ENCODE results near the gene KAT5. TPM values are rescaled to one million over a fixed set of nuclear protein-coding genes. Genes with fewer than 3 reads are reported as not detected.

Gene KAT5
- total and polyA plus RNA-seq, 2 experiments from 2014 or later = 33.3 to 34.8 TPM

- TF ChIP-seq, protein P1, sequence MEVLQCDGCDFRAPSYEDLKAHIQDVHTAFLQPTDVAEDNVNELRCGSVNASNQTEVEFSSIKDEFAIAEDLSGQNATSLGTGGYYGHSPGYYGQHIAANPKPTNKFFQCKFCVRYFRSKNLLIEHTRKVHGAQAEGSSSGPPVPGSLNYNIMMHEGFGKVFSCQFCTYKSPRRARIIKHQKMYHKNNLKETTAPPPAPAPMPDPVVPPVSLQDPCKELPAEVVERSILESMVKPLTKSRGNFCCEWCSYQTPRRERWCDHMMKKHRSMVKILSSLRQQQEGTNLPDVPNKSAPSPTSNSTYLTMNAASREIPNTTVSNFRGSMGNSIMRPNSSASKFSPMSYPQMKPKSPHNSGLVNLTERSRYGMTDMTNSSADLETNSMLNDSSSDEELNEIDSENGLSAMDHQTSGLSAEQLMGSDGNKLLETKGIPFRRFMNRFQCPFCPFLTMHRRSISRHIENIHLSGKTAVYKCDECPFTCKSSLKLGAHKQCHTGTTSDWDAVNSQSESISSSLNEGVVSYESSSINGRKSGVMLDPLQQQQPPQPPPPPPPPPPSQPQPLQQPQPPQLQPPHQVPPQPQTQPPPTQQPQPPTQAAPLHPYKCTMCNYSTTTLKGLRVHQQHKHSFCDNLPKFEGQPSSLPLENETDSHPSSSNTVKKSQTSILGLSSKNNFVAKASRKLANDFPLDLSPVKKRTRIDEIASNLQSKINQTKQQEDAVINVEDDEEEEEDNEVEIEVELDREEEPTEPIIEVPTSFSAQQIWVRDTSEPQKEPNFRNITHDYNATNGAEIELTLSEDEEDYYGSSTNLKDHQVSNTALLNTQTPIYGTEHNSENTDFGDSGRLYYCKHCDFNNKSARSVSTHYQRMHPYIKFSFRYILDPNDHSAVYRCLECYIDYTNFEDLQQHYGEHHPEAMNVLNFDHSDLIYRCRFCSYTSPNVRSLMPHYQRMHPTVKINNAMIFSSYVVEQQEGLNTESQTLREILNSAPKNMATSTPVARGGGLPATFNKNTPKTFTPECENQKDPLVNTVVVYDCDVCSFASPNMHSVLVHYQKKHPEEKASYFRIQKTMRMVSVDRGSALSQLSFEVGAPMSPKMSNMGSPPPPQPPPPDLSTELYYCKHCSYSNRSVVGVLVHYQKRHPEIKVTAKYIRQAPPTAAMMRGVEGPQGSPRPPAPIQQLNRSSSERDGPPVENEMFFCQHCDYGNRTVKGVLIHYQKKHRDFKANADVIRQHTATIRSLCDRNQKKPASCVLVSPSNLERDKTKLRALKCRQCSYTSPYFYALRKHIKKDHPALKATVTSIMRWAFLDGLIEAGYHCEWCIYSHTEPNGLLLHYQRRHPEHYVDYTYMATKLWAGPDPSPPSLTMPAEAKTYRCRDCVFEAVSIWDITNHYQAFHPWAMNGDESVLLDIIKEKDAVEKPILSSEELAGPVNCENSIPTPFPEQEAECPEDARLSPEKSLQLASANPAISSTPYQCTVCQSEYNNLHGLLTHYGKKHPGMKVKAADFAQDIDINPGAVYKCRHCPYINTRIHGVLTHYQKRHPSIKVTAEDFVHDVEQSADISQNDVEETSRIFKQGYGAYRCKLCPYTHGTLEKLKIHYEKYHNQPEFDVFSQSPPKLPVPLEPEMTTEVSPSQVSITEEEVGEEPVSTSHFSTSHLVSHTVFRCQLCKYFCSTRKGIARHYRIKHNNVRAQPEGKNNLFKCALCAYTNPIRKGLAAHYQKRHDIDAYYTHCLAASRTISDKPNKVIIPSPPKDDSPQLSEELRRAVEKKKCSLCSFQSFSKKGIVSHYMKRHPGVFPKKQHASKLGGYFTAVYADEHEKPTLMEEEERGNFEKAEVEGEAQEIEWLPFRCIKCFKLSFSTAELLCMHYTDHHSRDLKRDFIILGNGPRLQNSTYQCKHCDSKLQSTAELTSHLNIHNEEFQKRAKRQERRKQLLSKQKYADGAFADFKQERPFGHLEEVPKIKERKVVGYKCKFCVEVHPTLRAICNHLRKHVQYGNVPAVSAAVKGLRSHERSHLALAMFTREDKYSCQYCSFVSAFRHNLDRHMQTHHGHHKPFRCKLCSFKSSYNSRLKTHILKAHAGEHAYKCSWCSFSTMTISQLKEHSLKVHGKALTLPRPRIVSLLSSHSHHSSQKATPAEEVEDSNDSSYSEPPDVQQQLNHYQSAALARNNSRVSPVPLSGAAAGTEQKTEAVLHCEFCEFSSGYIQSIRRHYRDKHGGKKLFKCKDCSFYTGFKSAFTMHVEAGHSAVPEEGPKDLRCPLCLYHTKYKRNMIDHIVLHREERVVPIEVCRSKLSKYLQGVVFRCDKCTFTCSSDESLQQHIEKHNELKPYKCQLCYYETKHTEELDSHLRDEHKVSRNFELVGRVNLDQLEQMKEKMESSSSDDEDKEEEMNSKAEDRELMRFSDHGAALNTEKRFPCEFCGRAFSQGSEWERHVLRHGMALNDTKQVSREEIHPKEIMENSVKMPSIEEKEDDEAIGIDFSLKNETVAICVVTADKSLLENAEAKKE (CRISPR knock-in tag; IDR thresholded peaks at IDR 0.05) = no peak
- TF ChIP-seq REST (IDR thresholded peaks at IDR 0.05; ENCODE audit: unreplicated experiment) (no peak), EZH2 (IDR thresholded peaks at IDR 0.05; ENCODE audit: low read depth, unreplicated experiment) (no peak), CTCF (conservative IDR thresholded peaks at IDR 0.05; ENCODE audit: low read depth in 2 of 2) (no peak), CREB1 (CRISPR knock-in tag; IDR thresholded peaks at IDR 0.05; ENCODE audit: low read depth) (no peak), STAT1 (IDR thresholded peaks at IDR 0.05; ENCODE audit: unreplicated experiment) (no peak), ZNF114 (CRISPR knock-in tag; IDR thresholded peaks at IDR 0.05) (no peak), ZNF331 (CRISPR knock-in tag; IDR thresholded peaks at IDR 0.05; ENCODE audit: low read depth) (no peak)
Measured at GRCh38 chr11:65698205-65698604, 13.8 kb upstream of the KAT5 start (continued).

All from GM23338 (cell line).